ENCODE data around the gene TMEM31.

GRCh38 chrX:103729015-103729414, 18.3 kb downstream of the TMEM31 start:
- TF ChIP-seq EZH2 (IDR thresholded peaks at IDR 0.05; ENCODE audit: borderline replicate concordance, low read length): no peak
- TF ChIP-seq, protein P1, sequence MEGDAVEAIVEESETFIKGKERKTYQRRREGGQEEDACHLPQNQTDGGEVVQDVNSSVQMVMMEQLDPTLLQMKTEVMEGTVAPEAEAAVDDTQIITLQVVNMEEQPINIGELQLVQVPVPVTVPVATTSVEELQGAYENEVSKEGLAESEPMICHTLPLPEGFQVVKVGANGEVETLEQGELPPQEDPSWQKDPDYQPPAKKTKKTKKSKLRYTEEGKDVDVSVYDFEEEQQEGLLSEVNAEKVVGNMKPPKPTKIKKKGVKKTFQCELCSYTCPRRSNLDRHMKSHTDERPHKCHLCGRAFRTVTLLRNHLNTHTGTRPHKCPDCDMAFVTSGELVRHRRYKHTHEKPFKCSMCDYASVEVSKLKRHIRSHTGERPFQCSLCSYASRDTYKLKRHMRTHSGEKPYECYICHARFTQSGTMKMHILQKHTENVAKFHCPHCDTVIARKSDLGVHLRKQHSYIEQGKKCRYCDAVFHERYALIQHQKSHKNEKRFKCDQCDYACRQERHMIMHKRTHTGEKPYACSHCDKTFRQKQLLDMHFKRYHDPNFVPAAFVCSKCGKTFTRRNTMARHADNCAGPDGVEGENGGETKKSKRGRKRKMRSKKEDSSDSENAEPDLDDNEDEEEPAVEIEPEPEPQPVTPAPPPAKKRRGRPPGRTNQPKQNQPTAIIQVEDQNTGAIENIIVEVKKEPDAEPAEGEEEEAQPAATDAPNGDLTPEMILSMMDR (IDR thresholded peaks at IDR 0.05; ENCODE audit: low read length): no peak

Data from OCI-LY1 (cell line).